ENCODE results near the gene CPVL.

Gene CPVL

GRCh38 chr7:29146057-29146706 is at the start of gene CPVL:
TSS of gene CPVL (minus strand) at chr7:29146537. CDS start at chr7:29121061, 25,476 bp downstream.
- no peak for DNase-seq (ENCODE audit: low read depth)

GRCh38 chr7:29194594-29195427 is 48.5 kb upstream of the CPVL start, which contains the start of gene CHN2:
TSS of gene CHN2 (plus strand) at chr7:29194775.
- DNase-seq (ENCODE audit: low read depth): peak; percentile 19

DNA sequence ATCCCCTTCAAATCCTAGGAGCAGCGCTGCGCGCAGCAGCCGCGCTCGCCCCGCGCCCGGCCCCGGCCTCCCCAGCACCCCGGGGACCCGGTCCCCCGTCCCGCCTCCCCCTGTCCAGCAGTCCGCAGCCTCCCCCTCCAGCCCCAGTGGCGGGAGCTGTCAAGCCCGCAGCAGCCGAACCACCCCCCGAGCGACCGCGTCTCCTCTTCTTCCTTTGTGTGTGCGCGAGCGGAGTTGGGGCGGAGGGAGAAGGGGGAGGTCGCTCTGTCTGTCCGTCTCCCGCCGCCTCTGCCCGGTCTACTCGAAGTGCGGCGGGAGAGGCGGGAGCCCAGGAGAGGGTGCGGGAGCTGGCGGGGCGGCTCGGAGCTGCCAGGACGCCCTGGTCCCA is 47.9 kb upstream of the CPVL start:
- DNase-seq (ENCODE audit: low read depth): no peak

DNA sequence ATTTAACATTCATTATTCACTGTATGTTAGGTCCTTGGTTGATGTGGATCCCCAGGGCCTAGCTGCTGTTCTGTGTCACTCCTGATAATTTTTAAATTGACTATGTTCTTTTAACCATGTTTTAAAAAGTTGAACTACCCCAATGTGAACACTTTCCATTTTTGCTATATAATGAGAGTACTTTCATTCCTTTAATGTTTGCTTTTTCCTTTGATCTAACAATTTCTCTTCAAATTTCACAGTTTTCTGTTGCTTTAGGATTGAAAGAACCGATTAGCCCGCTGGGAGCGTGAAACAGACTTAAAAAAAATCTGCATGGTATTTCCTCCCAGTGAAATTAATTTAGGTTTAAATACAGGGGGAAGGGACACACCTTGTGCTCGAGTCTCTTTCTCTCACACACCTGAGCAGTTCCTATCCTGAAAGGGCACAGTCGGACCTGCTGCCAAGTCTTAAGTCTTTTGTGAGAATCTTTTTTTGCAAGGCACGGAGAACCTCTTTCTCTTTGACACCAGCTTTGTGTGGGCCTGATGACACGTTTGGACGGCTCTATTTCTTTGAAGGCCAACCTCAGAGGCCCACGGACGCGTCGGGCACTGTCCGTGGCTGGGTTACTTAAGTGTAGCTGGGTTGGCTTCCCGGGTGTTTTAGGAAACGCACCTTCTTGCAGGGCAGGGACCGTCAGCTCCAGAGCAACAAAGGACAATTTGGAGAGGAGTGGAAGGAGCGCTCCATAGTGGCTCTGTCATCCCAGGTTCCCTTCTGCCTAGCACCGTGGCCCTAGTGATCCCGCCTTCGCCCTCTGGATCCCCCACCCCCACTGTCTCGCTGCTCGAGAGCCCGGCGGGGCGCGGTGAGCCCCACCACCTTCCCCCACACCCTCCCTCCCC is 47.2 kb upstream of the CPVL start:
- DNase-seq (ENCODE audit: low read depth): no peak

DNA sequence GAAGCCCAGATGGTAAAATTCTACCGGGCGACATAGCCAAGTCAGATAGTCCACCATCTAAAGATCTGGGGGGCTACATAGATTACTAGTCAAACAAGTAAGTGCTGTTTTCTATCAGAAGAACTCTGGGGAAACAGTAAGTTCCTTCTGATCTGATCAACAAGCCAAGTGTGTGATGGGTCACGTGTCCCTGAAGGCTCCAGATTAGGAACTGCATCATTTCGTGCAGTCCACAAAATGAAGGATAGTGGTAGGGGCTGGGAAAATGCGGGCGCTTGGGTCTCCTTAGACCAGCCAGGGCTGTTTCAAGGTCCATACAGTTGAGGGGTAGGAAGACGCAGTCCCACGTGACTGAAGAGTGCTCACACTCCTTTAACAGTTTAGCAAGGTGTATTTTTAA is 46.5 kb upstream of the CPVL start:
- no peak for DNase-seq (ENCODE audit: low read depth)

- DNase-seq (ENCODE audit: low read depth): no peak
These were observed 46.0 kb upstream of the CPVL start for GRCh38 chr7:29192323-29192722.

DNA sequence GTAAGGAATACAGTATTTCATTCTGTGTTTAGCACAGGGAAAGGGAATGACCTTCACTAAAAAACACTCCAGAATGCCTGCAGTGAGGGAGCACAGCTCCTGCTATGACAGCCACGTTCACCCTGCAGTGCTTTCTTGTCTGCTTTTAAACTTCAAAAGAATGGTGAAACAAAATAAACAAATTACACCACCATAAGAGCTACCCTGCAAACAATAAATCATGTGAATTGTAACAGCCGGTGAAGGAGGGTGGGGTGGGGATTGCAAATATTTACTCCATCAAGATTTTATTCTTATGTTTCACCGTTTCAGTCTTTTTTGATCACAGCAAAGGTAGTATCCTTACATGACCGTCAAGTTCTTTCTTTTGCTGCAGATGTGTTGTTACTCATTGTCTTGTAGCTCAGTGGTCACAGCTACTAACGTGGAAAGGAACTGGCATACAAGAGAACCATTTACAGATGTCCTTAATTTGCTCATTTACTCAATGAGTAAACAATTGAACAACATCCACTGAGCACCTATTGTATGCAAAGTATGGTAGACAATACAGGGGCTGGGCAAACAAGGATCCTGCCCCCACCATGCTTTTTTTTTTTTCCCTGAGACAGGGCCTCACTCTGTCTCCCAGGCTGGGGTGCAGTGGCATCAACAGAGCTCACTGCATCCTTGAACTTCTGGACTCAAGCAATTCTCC is 44.2 kb upstream of the CPVL start:
- no peak for DNase-seq (ENCODE audit: low read depth)

GRCh38 chr7:29189743-29190201 is 43.4 kb upstream of the CPVL start:
- peak; percentile 39 for DNase-seq (ENCODE audit: low read depth)

DNA sequence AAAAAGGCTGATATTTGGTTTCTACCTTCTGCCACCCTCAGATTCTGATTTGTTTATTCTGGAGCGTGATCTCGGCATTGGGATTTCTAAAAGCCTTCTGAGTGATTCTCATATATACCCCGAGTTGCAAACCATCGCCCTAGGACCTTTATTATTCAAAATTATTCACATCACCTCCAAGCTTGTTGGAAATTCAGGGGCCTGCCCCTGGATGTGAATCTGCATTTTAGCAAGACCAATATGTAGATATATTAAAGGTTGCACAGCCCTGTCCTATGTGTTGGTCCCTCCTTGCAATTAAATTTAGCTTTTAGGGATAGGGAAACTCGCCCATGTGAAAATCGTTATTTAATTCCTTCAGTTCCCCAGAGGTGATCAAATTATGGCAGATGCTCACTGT is 39.3 kb upstream of the CPVL start:
- no peak for DNase-seq (ENCODE audit: low read depth)

GRCh38 chr7:29184599-29184998 is 38.3 kb upstream of the CPVL start:
- no peak for DNase-seq (ENCODE audit: low read depth)

DNA sequence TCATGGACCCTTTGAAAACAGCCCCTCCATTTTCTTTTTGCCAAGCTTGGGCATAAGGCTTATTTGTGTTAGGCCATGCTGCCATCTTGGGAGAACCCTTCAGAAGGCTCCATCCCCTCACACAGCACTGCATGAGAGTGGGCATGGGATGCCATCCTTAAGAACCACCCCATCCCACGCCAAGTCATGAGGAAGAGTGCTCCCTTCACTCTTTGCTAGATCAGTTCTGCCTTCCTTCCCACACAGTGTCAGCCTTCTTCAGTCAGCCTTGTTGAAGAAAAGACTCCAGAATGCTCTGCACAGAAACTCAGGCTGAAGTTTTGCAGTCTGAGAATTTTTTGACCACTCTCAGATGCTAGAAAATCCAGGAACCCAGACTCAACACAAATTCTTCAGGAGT is 32.8 kb upstream of the CPVL start:
- no peak for DNase-seq (ENCODE audit: low read depth)

GRCh38 chr7:29177963-29178600 is 31.7 kb upstream of the CPVL start:
- no peak for DNase-seq (ENCODE audit: low read depth)

- no peak for DNase-seq (ENCODE audit: low read depth)
These were observed 27.1 kb upstream of the CPVL start for GRCh38 chr7:29173458-29173857.

- no peak for DNase-seq (ENCODE audit: low read depth)
These were observed 24.4 kb upstream of the CPVL start for GRCh38 chr7:29170781-29171180.

DNA sequence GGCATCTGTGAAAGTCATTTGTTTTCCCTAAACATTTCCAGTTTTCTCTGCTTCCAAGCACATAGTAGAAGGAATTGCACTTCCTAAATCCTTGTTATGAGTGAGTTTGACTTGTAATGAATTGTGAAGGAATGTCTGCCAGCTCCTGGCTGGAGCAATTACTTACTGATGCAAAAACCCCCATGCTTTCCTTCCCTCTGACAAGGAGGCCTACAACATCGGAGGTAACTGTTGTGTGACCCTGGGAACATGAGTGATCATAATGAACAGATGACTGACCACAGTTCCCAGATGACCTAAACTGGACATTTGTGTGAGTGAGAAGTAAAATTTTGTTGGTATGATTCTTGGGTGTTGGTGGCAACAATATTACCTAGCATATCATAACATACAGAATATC is 21.4 kb upstream of the CPVL start:
- no peak for DNase-seq (ENCODE audit: low read depth)

DNA sequence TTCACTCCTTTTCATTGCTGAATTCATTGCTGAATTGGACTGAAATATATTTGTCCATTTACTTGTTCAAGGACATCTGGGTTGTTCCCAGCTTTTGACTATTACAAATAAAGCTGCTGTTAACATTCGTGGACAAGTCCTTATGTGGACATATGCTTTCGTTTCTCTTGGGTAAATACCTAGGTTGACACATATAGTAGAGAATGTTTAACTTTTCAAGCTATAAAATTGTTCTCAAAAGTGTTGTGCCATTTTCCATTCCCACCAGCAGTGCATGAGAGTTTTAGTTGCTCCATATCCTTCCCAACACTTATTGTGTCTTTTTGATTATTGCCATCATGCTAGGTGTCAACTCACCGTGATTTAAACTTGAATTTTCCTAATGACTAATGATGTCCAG is 17.5 kb upstream of the CPVL start:
- no peak for DNase-seq (ENCODE audit: low read depth)

DNA sequence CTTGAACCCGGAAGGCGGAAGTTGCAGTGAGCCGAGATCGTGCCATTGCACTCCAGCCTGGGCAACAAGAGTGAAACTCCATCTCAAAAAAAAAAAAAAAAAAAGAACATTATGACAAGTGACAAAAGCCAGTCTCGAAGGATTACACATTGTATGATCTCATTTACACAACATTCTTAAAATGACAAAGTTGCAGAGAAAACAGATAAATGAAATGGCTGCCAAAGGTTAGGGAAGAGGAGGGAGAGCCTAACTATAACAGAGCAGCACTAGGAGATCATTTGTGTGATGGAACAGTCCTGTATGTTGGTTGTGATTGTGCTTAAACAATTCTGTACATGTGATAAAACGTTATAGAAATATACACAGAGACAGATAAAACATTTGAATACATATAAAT is 16.2 kb upstream of the CPVL start:
- no peak for DNase-seq (ENCODE audit: low read depth)

DNA sequence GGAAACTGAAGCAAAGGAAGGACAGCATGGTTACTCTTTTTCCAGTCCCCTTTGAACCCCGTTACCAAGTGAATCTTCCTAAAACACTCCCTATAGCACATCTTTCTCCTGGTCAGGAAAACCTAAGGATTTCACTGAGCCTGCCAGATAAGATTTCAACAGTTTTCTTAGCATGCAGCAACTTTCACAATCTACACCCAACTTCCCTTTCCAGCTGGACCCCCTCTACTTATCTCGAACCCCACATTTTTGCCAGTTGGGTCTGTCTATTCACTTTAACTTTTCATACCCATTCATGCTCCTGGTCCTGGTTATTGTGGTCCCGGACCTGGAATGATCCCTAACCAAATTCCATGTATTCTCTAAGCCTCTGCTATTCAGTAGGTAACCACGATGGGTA is 14.9 kb upstream of the CPVL start:
- DNase-seq (ENCODE audit: low read depth): no peak

DNA sequence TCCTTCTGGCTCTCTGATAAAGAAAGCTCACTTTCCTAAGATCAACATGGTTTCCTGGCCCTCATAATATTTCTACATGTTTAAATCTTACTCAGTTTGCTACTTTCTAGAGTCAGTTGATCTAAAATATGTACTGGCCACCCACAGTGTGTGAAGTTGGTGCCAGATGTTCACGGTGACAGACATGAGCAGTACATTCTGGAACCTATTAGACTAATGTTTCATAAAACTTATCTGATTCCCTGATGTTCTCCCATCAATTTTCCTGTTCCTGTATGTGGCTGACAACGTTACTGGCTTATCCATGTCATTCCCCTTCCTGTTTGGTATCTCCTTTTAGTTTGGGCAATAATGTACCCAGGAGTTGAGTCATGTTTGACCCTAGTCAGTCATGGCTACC is 13.7 kb upstream of the CPVL start:
- DNase-seq (ENCODE audit: low read depth): no peak

- DNase-seq (ENCODE audit: low read depth): no peak
These were observed 12.6 kb upstream of the CPVL start for GRCh38 chr7:29158795-29159423.

DNA sequence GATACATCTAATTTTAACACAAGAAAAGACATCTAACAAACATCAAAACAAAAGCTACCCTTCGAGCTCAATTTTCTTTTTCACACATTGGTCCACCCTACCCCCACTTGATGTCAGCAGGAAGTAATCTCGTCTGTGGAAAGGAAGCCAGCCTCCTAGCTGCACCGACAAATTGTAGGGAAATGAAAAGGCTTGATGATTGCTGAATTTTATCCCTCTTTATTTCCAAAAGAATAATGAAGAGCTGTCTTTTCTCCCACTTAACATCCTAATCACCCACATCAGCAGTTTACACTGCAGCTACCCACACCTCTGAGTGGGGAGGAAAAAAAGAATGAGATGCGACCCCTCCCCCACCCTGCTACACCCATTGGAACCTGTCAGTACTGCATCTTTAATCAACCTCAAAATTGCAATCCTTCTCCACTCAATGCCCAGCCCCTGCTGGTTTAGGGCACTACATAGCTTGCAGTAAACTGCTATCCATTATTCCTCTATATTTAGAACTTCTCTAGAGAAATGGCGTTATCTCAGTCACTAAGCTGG is 10.6 kb upstream of the CPVL start:
- DNase-seq (ENCODE audit: low read depth): no peak
